Muscle of leg (tissue), 11 donors: ENCODE data around the gene CACTIN. TPM values are rescaled to one million over a fixed set of nuclear protein-coding genes. Genes with fewer than 3 reads are reported as not detected.

Source experiments
- DNase-seq: peaks from one replicate; pipeline ENCODE4 v3.0.0; 2013
- H3K27ac ChIP-seq: one replicate; pipeline ENCODE4 v1.5.1; 2013; ENCODE audit warnings: mild to moderate bottlenecking, low read length, control low read depth
- H3K27me3 ChIP-seq: one replicate; pipeline ENCODE4 v1.6.1; 2013; ENCODE audit warnings: low read length; ENCODE audit not compliant: control insufficient read depth, insufficient read depth
- H3K36me3 ChIP-seq: one replicate; pipeline ENCODE4 v1.6.1; 2013; ENCODE audit warnings: low read length; ENCODE audit not compliant: control insufficient read depth, insufficient read depth
- H3K4me1 ChIP-seq: one replicate; pipeline ENCODE4 v1.6.1; 2013; ENCODE audit warnings: low read length; ENCODE audit not compliant: control insufficient read depth, insufficient read depth
- H3K4me3 ChIP-seq: one replicate; pipeline ENCODE4 v1.5.1; 2013; ENCODE audit warnings: low read length, control low read depth
- H3K9me3 ChIP-seq: replicated peaks from 2 replicates; pipeline ENCODE4 v1.6.1; 2013; ENCODE audit warnings: low read depth, low read length; ENCODE audit not compliant: control insufficient read depth
- WGBS: methylation state at CpG from one replicate; pipeline ENCODE4 v1.1.5; 2013; ENCODE audit warnings: missing lambda C conversion rate; ENCODE audit not compliant: insufficient coverage; 5-methylcytosine and 5-hydroxymethylcytosine counted together
- polyA plus RNA-seq, 8 donors: library from polyadenylated mRNA; unstranded; fragments of 120-200 nt; gene quantifications; one replicate each; pipeline versions ENCODE4 v1.2.1 to v1.2.3, GENCODE V29; 2013; ENCODE audit warnings: inconsistent platforms in 1 of 8, low replicate concordance in 1 of 8; ENCODE audit not compliant: insufficient read length in 8 of 8, insufficient read depth in 1 of 8
- total RNA-seq: library from RNA; stranded (reverse); fragments of 120-200 nt; gene quantifications from one replicate; pipeline ENCODE4 v1.2.4, GENCODE V29; 2013

Gene CACTIN
- total and polyA plus RNA-seq, 9 donors: 20.1 to 24.1 (median 22.6) TPM

DNA sequence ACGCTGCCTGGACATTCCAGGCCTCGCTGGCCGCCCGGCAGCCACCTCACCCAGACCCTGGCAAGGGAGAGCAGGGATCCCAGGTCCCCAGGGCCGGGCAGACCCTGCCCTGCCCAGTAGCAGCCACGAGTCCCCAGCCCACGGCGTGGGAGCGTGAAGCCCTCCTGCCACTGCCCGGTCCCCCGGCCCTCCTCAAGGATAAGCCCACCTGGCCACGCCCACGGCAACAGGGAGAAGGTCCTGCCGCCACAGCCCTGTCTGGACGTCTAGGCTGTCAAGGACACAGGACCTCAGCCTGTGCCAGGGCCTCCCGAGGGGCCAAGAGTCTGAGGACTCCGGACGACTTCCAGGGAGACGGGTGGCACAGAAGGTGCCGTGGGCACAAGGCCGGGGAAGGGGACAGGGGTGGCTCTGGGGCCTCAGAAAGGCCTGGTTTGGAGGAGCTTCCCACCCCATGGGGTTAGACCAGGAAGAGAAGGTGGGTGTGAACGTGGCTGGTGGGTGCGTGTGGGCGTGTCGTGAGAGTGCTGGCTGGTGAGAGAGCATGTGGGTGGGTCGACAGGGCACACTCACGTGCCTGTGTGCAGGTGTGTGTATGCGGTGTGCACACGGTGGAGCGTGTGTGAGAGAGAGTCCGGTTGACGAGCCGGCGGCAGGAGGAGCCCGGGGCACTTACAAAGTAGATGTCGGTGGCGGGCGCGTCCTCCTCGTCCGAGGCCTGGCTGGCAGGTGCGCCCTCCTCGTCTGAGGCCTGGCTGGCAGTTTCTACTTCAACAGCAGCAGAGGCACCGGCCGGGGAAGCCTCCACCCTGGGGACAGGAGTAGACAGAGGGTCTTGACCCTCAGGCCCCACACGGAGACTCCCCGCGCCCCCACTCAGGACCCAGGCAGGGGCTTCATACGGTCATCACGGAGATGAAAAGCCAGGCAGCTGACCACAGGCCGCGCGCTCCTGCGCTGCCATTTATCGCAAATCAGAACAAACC lies 11.9 kb upstream of the CACTIN start:
- peaks cover 56% of the 10 kb centered on the region for H3K36me3 ChIP-seq
- no peaks in the 10 kb centered on the region for H3K27me3 ChIP-seq
- DNase-seq: no peak
- no peak overlapping the region for H3K4me3 ChIP-seq
- H3K4me1 ChIP-seq: no peaks in the 10 kb centered on the region
- no peak overlapping the region for H3K27ac ChIP-seq
- 90% methylated on average over 52 of the region's 55 CpGs for WGBS
- no peaks in the 10 kb centered on the region for H3K9me3 ChIP-seq

- Histone ChIP-seq H3K9me3 (no peaks in the 10 kb centered on the region), H3K27me3 (no peaks in the 10 kb centered on the region), H3K4me3 (no peak overlapping the region), H3K27ac (no peak overlapping the region), H3K4me1 (no peaks in the 10 kb centered on the region), H3K36me3 (peaks cover 51% of the 10 kb centered on the region)
- 95% methylated on average over 14 of the region's 23 CpGs for WGBS
- DNase-seq: no peak
Measured at GRCh38 chr19:3637621-3638020, 11.0 kb upstream of the CACTIN start.

GRCh38 chr19:3636962-3637361 lies 10.4 kb upstream of the CACTIN start:
- H3K27ac ChIP-seq: no peak overlapping the region
- H3K36me3 ChIP-seq: peaks cover 51% of the 10 kb centered on the region
- no peaks in the 10 kb centered on the region for H3K27me3 ChIP-seq
- DNase-seq: no peak
- H3K9me3 ChIP-seq: no peaks in the 10 kb centered on the region
- WGBS: 87% methylated on average over 19 of the region's 20 CpGs
- no peaks in the 10 kb centered on the region for H3K4me1 ChIP-seq
- no peak overlapping the region for H3K4me3 ChIP-seq

DNA sequence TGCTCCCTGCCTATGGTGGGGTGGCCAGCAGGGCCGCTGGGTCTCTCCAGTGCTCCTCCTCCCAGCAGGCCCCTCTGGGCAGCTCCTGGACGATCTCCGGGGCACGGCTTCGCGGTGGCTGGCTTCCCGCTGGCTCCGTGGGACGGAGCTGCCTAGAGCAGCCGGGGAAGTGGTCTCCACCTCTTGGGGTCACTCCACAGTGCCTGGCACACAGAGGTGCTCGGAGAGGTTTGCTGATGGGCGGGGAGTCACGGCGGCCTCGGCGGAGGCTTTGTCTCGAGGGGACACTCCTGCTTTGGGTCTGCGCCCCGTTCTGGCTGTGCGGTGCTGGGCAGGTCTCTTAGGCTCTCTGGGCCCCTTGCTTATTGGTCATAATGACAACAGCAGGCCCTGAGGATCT lies 9.9 kb upstream of the CACTIN start:
- peaks cover 51% of the 10 kb centered on the region for H3K36me3 ChIP-seq
- DNase-seq: no peak
- H3K4me3 ChIP-seq: no peak overlapping the region
- H3K4me1 ChIP-seq: no peaks in the 10 kb centered on the region
- H3K9me3 ChIP-seq: no peaks in the 10 kb centered on the region
- H3K27me3 ChIP-seq: no peaks in the 10 kb centered on the region
- 81% methylated on average over 20 of the region's 20 CpGs for WGBS
- no peak overlapping the region for H3K27ac ChIP-seq

DNA sequence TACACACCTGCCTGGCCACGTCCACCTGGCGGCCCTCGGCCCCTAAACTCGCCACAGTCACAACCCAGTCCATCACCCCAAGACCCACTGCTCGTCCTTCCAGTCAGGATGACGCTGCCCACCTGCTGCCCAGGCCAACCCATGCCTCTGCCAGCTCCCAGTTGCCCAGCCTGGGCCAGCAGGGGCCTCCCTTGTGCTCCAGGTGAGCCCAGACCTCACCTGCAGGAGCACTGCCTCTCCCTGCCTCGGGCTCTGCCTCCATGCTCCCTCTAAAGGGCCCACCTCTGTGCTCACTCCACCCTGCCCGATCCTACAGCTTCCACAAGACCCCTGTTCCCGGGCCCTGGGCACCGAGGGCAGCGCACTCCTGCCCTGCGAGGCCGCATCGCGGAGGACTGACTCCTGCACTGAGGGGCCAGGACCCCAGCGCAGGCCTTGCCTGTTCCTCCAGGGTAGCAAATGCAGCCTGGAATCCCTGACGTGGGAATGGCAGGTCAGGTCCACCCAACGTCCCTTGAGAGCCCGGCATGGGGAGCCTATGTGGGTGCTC lies 8.0 kb upstream of the CACTIN start:
- Histone ChIP-seq H3K36me3 (peaks cover 50% of the 10 kb centered on the region), H3K27me3 (no peaks in the 10 kb centered on the region), H3K9me3 (no peaks in the 10 kb centered on the region), H3K27ac (no peak overlapping the region), H3K4me3 (no peak overlapping the region), H3K4me1 (no peaks in the 10 kb centered on the region)
- no peak for DNase-seq
- 88% methylated on average over 19 of the region's 19 CpGs for WGBS

DNA sequence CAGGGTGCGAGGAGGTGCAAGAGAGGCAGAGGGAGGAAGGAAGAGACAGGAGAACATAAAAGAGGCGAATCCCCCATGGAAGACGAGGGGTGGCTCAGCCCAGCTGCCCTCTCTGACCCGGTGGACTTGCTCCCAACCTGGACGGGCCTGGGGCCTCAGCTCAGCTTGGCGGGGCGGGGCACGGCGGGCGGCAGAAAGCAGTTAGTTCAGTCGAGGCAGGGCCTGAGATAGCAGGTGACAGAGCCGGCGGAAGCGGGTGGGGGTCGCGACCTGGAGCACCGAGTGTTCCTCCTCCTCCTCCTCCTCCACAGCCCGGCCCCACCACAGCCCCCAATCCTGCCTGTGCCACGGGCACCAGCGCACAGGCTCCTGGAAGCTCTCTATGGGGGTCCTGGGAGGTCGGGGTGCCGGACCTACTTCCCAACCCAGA lies 7.0 kb upstream of the CACTIN start:
- 87% methylated on average over 11 of the region's 22 CpGs for WGBS
- Histone ChIP-seq H3K9me3 (no peaks in the 10 kb centered on the region), H3K4me1 (no peaks in the 10 kb centered on the region), H3K27ac (no peak overlapping the region), H3K27me3 (no peaks in the 10 kb centered on the region), H3K4me3 (no peak overlapping the region), H3K36me3 (peaks cover 40% of the 10 kb centered on the region)
- no peak for DNase-seq

DNA sequence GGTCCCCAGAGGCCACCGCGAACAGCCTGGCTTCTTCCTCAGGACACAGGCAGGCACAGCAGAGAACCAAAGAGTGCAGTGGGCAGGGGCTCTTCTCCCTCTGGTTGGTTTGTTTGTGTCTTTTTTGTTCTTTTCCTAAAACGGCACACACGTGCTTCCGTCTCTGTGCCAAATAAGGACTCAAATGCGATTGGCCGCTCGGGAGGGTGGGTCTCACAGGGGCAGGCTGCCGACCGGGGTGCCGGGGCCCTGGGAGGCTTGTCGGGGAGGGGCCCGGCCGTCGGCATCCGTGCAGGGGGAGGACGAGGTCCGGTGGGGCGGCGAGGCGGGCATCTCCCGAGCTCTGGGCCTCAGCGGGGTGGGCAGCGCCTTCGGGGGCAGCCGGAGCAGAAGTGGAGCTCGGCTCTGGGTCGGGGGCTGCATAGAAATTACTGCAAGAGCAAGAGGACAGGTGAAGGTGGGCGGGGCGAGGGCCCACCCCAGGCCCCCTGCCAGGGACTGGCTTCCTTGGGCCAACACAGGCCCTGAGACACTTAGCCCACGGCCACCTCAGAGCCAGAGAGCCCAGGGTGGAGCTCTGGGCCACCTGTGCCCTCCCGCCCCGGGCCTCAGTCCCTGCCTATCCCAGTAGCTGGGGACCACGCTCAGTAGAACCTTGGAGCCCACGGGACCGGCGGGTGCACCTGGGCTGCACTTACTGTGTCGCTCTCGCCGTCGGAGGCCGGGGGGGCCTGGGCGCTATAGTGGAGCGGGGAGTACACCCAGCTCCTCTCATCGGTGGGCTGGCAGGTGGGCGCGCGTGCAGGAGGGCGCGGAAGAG lies 6.4 kb upstream of the CACTIN start:
- no peaks in the 10 kb centered on the region for H3K27me3 ChIP-seq
- no peaks in the 10 kb centered on the region for H3K4me1 ChIP-seq
- no peak overlapping the region for H3K4me3 ChIP-seq
- no peak for DNase-seq
- peaks cover 36% of the 10 kb centered on the region for H3K36me3 ChIP-seq
- WGBS: 78% methylated on average over 26 of the region's 50 CpGs
- no peaks in the 10 kb centered on the region for H3K9me3 ChIP-seq
- no peak overlapping the region for H3K27ac ChIP-seq

DNA sequence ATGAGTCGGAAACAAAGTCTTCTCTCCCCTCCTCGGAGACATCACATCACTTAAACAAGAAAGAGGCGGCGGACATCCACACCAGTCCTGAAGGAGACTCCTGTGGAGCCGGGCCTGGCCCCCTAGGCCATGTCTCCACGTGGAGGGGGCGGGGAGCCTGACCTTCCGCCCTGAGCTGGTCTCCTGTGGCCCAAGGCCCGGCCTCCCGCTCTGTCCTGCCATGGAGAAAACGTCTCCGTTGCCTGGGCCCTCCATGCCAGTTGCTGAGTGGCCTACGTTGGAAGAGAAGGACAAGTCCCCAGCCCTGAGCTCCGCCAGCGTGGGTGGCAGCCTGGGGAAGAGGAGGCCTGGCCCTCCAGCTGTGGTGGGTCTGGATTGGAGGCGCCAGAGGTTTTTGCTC lies 5.5 kb upstream of the CACTIN start:
- Histone ChIP-seq H3K36me3 (peaks cover 32% of the 10 kb centered on the region), H3K4me3 (no peak overlapping the region), H3K27me3 (no peaks in the 10 kb centered on the region), H3K4me1 (peaks cover 4% of the 10 kb centered on the region), H3K9me3 (no peaks in the 10 kb centered on the region), H3K27ac (no peak overlapping the region)
- WGBS: 79% methylated on average over 12 of the region's 16 CpGs
- no peak for DNase-seq

DNA sequence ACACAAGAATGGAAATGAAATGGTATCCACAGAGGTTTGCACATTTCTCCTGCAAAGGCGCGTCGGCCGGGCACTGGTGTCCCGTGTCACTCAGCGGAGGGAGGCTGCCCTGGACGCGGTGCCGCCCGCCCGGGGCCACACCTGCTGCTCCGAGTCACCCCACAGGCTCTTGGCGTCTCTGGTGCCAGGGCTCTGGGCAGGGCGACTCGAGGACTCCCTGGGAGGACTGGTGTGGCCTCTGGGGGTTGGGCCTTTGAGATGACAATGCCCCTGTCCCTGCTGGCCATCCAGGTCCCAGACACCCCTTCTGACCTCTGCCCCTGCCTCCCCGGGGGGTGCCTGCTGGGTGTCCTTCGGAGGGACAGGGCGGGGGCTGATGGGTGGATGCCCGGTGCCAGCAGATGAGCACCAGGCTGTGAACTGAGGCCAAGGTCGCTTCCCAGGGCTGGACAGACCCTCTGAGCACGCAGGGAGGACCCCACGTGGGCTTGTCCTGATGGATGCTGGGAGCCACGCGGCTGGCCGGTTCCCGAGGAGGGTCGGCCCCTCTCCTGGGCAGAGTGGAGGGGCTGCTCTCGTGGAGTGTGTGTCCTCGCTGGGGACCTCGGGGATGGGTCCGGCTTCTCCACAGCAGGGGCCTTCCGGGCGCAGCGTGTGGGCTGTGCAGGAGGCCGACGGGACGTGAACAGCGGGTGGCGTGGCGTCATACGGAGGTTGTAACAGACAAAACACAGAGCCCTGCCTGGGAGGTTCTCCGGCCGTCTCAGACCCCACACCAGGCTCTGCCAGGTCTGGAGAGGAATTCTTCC lies 4.7 kb upstream of the CACTIN start:
- Histone ChIP-seq H3K4me1 (peaks cover 6% of the 10 kb centered on the region), H3K36me3 (peaks cover 23% of the 10 kb centered on the region), H3K4me3 (no peak overlapping the region), H3K27me3 (no peaks in the 10 kb centered on the region), H3K9me3 (no peaks in the 10 kb centered on the region), H3K27ac (no peak overlapping the region)
- no peak for DNase-seq
- WGBS: 89% methylated on average over 39 of the region's 43 CpGs
